Stimulated activated CD8-positive, alpha-beta memory T cell treated with anti-CD3 and anti-CD28 coated beads, Interleukin-15, amount 100 ng/mL, for 4 hours (primary cell): ENCODE data around the gene LRP2.
"Not testable (repeated sequence)": the region's sequence is repeated elsewhere in the genome, so short reads cannot be mapped to it uniquely, and the experiment has no call there.

Experiments used
- DNase-seq, 2 donors: peaks; one replicate each; pipeline ENCODE4 v3.0.0-alpha.2; 2020; ENCODE audit warnings: low read depth in 2 of 2

Gene LRP2

GRCh38 chr2:169348321-169349024 lies 13.9 kb downstream of the LRP2 start:
- DNase-seq: no peak

- no peak for DNase-seq
Measured at GRCh38 chr2:169345486-169346437, 16.6 kb downstream of the LRP2 start.

- no peak for DNase-seq
Measured at GRCh38 chr2:169344736-169345485, 17.4 kb downstream of the LRP2 start.

GRCh38 chr2:169343202-169343601 lies 19.1 kb downstream of the LRP2 start:
- no peak for DNase-seq

- no peak for DNase-seq
Measured at GRCh38 chr2:169339657-169340056, 22.7 kb downstream of the LRP2 start.

GRCh38 chr2:169336695-169337094 lies 25.6 kb downstream of the LRP2 start:
- no peak for DNase-seq

GRCh38 chr2:169330555-169331198 lies 31.7 kb downstream of the LRP2 start:
- DNase-seq: no peak

- no peak for DNase-seq
Measured at GRCh38 chr2:169329688-169330554, 32.4 kb downstream of the LRP2 start.

- DNase-seq: no peak
Measured at GRCh38 chr2:169328785-169329184, 33.5 kb downstream of the LRP2 start.

GRCh38 chr2:169327837-169328236 lies 34.5 kb downstream of the LRP2 start:
- DNase-seq: not testable (repeated sequence)

GRCh38 chr2:169325886-169326285 lies 36.4 kb downstream of the LRP2 start:
- DNase-seq: not testable (repeated sequence)

GRCh38 chr2:169324581-169325260 lies 37.6 kb downstream of the LRP2 start:
- DNase-seq: no peak

GRCh38 chr2:169323841-169324240 lies 38.5 kb downstream of the LRP2 start:
- no peak for DNase-seq

- DNase-seq: no peak
Measured at GRCh38 chr2:169320561-169320960, 41.8 kb downstream of the LRP2 start.

- DNase-seq: no peak
Measured at GRCh38 chr2:169315357-169315756, 47.0 kb downstream of the LRP2 start.

GRCh38 chr2:169308349-169308748 lies 54.0 kb downstream of the LRP2 start:
- DNase-seq: not testable (repeated sequence)

- not testable (repeated sequence) for DNase-seq
Measured at GRCh38 chr2:169304689-169305088, 57.6 kb downstream of the LRP2 start.

GRCh38 chr2:169303579-169304305 lies 58.6 kb downstream of the LRP2 start:
- no peak for DNase-seq

- DNase-seq: no peak
Measured at GRCh38 chr2:169302364-169302763, 60.0 kb downstream of the LRP2 start.
